ENCODE measurements around the gene LSAMP. TPM values are rescaled to one million over a fixed set of nuclear protein-coding genes. Genes with fewer than 3 reads are reported as not detected.

LSAMP gene
- total and polyA plus RNA-seq, 9 of the 15 experiments (the other 6 are each of a cell fraction or from before 2014, with no cell fraction given) = 0.09 to 0.11 TPM; not detected in 7

DNA sequence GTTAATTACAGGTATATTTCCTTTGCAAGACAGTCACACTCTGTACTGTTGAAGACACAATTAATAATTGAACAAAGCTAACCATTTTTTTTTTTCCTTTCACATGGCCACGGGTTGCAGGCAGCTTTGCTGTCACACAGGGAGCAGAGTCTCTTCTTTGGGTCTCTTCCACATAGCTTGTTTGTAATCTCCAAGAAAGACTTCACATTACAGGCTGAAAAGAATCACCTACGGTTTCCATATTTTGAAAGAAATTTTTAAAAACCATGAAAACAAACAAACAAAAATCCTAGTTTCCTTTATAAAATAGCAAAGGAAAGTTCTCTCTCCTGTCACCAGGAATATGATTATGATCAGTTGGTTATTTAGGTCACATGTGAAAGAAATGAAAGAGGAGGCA, 429.4 kb downstream of the LSAMP start (continued):
- TF ChIP-seq, protein P1, sequence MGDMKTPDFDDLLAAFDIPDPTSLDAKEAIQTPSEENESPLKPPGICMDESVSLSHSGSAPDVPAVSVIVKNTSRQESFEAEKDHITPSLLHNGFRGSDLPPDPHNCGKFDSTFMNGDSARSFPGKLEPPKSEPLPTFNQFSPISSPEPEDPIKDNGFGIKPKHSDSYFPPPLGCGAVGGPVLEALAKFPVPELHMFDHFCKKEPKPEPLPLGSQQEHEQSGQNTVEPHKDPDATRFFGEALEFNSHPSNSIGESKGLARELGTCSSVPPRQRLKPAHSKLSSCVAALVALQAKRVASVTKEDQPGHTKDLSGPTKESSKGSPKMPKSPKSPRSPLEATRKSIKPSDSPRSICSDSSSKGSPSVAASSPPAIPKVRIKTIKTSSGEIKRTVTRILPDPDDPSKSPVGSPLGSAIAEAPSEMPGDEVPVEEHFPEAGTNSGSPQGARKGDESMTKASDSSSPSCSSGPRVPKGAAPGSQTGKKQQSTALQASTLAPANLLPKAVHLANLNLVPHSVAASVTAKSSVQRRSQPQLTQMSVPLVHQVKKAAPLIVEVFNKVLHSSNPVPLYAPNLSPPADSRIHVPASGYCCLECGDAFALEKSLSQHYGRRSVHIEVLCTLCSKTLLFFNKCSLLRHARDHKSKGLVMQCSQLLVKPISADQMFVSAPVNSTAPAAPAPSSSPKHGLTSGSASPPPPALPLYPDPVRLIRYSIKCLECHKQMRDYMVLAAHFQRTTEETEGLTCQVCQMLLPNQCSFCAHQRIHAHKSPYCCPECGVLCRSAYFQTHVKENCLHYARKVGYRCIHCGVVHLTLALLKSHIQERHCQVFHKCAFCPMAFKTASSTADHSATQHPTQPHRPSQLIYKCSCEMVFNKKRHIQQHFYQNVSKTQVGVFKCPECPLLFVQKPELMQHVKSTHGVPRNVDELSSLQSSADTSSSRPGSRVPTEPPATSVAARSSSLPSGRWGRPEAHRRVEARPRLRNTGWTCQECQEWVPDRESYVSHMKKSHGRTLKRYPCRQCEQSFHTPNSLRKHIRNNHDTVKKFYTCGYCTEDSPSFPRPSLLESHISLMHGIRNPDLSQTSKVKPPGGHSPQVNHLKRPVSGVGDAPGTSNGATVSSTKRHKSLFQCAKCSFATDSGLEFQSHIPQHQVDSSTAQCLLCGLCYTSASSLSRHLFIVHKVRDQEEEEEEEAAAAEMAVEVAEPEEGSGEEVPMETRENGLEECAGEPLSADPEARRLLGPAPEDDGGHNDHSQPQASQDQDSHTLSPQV (IDR thresholded peaks at IDR 0.05) = no peak
- TF ChIP-seq ZNF830 (CRISPR knock-in tag; IDR thresholded peaks at IDR 0.05) (no peak), NONO (IDR thresholded peaks at IDR 0.05; ENCODE audit: low read depth in 2 of 2, low read length in 1 of 2) (no peak), HOXB6 (CRISPR knock-in tag; IDR thresholded peaks at IDR 0.05; ENCODE audit: borderline replicate concordance) (no peak), CBFA2T3 (IDR thresholded peaks at IDR 0.05) (no peak), SOX6 (IDR thresholded peaks at IDR 0.05) (no peak), RBM14 (IDR thresholded peaks at IDR 0.05; ENCODE audit: borderline replicate concordance, insufficient read depth, low read depth, low read length) (no peak), SMARCA5 (IDR thresholded peaks at IDR 0.05) (no peak), ZNF408 (CRISPR knock-in tag; IDR thresholded peaks at IDR 0.05; ENCODE audit: low read depth) (no peak)
